Fibroblast of mammary gland (primary cell): Measurements from ENCODE around the gene SHOC2.

ENCODE experiments used
- DNase-seq: peaks from one replicate; pipeline ENCODE4 v3.0.0-alpha.2; 2010; ENCODE audit warnings: low read depth
- H3K4me3 ChIP-seq: 2 replicates; pipeline ENCODE4 v1.5.1; 2011; ENCODE audit warnings: low read depth, mild to moderate bottlenecking, low read length, moderate library complexity; ENCODE audit not compliant: control insufficient read depth
- CTCF ChIP-seq: conservative IDR thresholded peaks from 2 replicates; pipeline ENCODE4 v1.5.1; 2011; ENCODE audit warnings: low read depth, low read length, inconsistent platforms; ENCODE audit not compliant: control insufficient read depth, insufficient read depth

The SHOC2 gene

GRCh38 chr10:110900983-110901382, 18.4 kb upstream of the SHOC2 start:
- no peak for DNase-seq
- no peak for TF ChIP-seq CTCF

GRCh38 chr10:110901954-110902819, 17.2 kb upstream of the SHOC2 start:
- TF ChIP-seq CTCF, result no peak
- peak; percentile 94 for DNase-seq
- no peak overlapping the region for H3K4me3 ChIP-seq

More at GRCh38 chr10:110900983-110901382, 18.4 kb upstream of the SHOC2 start:
- H3K4me3 ChIP-seq, result no peak overlapping the region

DNA sequence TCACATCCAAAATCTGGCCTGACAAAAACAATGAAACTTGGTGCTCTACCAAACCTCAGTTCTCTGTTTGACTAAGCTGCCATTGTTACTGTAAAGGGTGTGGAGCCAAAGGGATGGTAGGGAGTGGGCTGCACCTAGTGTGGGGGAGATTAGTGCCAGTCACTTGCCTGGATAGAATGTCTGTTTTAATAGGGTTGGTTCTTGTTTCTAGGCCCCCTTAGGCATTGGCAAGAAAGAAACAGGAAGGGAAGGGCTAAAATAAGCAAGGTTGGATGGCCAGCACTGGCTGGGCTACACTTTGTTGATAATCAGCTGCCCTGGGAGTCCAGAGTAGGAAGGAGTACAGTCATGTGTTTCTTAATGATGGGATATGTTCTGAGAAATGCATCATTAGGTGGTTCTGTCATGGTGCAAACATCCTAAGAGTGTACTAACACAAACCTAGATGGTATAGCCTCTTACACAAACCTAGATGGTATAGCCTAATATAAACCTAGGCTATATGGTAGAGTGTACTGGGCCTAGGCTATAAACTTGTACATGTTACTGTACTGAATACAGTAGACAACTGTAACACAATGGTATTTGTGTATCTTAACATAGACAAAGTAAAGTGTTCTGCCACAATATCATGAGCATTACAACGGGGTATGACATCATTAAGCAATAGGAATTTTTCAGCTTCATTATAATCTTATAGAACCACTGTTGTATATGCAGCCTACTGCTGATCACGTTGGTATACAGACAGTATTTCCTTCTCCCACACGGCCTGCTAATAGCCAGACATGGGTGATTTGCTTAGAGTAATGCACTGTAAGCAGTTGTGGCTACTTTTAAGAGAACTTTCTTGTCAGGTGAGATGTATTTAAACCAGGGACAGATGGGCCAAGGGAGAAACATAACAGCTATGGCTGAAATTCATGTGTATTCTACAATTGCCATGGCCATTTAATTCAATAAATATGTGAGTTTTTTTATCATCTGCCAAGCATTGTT, 15.8 kb upstream of the SHOC2 start:
- TF ChIP-seq CTCF, result no peak
- H3K4me3 ChIP-seq, result no peak overlapping the region
- DNase-seq, result peak; percentile 30

GRCh38 chr10:110910138-110910537, 9.3 kb upstream of the SHOC2 start:
- no peak overlapping the region for H3K4me3 ChIP-seq
- DNase-seq, result no peak
- TF ChIP-seq CTCF, result no peak

- peak; percentile 65 for DNase-seq
- no peak overlapping the region for H3K4me3 ChIP-seq
- TF ChIP-seq CTCF, result no peak
Observed at GRCh38 chr10:110912374-110912773, 7.0 kb upstream of the SHOC2 start.

- peak; percentile 33 for DNase-seq
- no peak for TF ChIP-seq CTCF
- no peak overlapping the region for H3K4me3 ChIP-seq
Observed at GRCh38 chr10:110914431-110914830, 5.0 kb upstream of the SHOC2 start.
